Effector CD4-positive, alpha-beta T cell (primary cell): ENCODE measurements around the gene ARID5B.
"Not testable (repeated sequence)": the region's sequence is repeated elsewhere in the genome, so short reads cannot be mapped to it uniquely, and the experiment has no call there.

Source experiments
- DNase-seq: peaks from one replicate; pipeline ENCODE4 v3.0.0-alpha.2; 2020
- total RNA-seq: gene quantifications from one replicate; lab custom pipeline; 2026; lab: John Stamatoyannopoulos, UW

ARID5B gene, protein sequence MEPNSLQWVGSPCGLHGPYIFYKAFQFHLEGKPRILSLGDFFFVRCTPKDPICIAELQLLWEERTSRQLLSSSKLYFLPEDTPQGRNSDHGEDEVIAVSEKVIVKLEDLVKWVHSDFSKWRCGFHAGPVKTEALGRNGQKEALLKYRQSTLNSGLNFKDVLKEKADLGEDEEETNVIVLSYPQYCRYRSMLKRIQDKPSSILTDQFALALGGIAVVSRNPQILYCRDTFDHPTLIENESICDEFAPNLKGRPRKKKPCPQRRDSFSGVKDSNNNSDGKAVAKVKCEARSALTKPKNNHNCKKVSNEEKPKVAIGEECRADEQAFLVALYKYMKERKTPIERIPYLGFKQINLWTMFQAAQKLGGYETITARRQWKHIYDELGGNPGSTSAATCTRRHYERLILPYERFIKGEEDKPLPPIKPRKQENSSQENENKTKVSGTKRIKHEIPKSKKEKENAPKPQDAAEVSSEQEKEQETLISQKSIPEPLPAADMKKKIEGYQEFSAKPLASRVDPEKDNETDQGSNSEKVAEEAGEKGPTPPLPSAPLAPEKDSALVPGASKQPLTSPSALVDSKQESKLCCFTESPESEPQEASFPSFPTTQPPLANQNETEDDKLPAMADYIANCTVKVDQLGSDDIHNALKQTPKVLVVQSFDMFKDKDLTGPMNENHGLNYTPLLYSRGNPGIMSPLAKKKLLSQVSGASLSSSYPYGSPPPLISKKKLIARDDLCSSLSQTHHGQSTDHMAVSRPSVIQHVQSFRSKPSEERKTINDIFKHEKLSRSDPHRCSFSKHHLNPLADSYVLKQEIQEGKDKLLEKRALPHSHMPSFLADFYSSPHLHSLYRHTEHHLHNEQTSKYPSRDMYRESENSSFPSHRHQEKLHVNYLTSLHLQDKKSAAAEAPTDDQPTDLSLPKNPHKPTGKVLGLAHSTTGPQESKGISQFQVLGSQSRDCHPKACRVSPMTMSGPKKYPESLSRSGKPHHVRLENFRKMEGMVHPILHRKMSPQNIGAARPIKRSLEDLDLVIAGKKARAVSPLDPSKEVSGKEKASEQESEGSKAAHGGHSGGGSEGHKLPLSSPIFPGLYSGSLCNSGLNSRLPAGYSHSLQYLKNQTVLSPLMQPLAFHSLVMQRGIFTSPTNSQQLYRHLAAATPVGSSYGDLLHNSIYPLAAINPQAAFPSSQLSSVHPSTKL
- total RNA-seq = 260 reads per million, percentile 94 among the genes with 10 or more reads in this experiment

DNA sequence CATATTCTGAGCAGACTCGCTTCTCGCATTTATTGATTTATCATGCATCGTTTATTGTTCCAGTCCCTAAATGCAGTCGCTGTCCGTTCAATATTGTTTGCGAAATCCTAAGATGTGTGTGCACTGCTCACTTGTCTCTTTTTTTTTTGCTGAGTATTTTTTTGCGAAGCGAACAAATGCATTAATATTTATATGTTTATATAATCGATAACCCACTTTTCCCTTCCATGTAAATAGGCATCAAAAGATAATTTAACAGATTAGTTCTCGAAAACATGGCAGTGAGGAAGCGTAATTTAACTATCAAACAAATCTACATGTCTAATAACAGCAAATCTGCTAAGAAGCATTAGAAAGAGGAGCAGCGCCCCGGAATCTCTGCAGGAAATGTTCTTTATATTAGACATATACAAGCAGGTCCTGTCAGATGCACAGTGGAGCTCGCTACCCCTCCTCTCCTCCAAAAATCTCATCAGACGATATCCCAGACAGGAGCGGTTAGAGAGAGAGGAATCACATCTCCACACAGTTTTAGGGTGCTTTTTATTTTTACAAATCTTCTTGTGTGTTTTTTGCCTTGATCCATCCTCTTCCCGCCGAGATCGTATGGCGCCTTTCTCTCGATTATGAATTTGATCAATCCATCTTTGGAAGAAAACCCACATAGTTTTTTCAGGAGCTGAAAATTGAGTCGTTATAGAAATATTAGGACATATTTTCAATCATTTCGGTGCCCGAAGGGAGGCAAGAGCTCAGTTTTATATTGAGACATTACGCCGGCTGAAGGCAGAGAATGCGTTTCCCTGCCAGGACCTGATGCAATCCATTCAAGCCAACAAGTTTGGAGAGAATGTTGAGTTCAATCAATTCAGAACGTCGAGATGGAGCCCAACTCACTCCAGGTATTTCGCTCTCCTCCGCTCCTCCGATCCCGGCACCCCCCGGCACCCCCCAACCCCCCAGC is at the start of gene ARID5B:
Gene ARID5B, plus strand, starts transcription at position 871 of the 964 bp plus-strand sequence. Its CDS starts 11 bp downstream, at position 882.
- peak; percentile 49 for DNase-seq

DNA sequence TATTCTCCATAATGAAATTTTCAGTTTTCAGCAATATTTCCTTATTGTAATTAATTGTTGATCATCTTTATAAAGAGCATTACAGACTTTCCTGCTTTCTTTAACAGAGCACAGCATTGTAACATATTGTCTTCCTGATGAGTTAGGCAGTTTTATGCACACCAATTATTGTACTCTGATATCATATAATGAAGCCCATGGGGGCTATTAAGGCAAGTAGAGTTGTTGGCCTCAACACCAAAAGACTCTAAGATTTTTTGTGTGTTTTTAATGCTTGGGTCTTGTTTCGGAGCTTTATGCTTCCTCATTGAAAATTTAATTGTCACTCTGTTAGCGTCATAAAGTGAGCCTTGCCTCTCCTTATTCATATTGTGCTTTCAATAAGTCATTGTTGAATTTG is 49.2 kb upstream of the ARID5B start:
- DNase-seq = no peak

- no peak for DNase-seq
These were observed 45.7 kb upstream of the ARID5B start for GRCh38 chr10:61855771-61856170.

DNA sequence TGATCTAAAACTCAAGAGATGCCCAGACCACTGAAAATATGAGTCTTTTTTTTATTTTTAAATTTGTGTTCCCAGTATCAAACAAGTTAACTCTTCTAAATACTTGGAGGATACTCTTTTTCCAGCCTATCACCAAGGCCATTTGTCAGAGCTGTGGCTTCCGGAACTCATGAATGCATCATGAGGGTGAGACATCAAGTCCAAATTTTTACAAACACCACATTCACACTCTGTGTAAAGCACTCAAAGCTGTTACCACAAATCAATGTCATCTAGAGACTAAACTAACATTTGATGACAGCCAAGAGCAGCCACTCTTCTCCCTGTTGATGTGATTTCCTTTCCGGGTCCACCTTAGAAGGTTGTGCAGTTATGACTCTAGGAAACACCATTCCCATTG is 43.8 kb upstream of the ARID5B start:
- DNase-seq = no peak

DNA sequence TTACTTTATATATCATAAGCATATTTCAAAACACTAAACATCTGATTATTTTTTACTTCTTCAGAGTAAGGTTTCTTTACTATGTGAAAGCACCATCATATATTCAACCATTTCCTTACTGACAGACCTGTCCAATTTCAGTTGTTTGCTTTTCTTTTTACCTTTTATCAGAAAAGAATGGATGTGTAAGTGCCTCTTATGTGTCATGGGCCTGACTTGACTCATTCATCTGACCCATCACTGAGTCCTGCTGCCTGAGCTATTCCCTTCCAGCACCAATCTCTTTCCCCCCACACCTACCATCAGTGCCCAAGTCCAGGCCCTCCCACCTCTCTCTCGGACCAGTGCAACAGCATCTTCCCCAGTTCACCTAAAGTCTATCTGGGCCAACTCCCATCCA is 41.7 kb upstream of the ARID5B start:
- DNase-seq = no peak

- no peak for DNase-seq
These were observed 40.3 kb upstream of the ARID5B start for GRCh38 chr10:61860964-61861758.

- no peak for DNase-seq
These were observed 37.5 kb upstream of the ARID5B start for GRCh38 chr10:61863981-61864380.

DNA sequence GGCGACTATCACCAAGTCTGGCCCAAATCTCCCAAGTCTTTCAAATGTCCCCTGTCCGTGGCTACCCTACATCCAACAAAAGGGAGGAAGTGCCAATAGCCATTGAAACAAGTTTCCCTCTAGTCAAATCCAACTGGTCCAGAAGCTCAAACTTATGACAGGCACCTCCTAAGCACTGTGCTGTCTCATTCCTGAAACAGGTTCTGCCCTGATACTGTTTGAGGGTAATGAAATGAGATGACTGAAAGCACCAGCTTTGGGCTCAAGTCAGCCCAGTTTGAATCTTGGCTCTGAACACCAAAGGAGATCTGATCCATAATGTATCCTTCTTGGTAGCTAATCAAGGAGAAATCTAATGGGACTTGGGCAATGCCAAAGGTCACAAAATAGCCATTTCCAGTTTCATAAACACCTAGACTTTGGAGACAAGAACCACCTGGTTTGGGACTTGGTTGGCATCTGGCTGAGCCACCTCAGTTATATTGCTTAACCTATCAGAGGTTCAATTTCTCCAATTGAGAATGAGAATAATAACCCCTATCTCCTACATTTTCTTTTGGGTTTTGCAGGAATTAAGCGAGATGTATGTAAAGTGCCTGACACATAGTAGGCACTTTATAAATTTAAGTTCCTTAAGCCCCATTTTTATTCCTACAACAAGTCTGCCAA is 34.7 kb upstream of the ARID5B start:
- no peak for DNase-seq

DNA sequence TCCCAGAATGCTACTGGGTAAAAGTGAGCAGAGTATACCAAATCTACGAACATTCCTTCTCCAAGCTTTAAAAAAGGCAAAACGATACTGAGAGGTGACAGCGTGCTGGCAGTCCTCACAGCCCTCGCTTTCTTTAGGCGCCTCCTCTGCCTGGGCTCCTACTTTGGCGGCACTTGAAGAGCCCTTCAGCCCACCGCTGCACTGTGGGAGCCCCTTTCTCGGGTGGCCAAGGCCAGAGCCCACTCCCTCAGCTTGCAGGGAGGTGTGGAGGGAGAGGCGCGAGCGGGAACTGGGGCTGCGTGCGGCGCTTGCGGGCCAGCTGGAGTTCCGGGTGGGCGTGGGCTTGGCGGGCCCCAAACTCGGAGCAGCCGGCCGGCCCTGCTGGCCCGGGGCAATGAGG is 34.1 kb upstream of the ARID5B start:
- DNase-seq = not testable (repeated sequence)

- DNase-seq = peak; percentile 15
These were observed 33.7 kb upstream of the ARID5B start for GRCh38 chr10:61867817-61868216.

GRCh38 chr10:61869041-61869675 is 32.3 kb upstream of the ARID5B start:
- DNase-seq = no peak

GRCh38 chr10:61869774-61870525 is 31.5 kb upstream of the ARID5B start:
- DNase-seq = no peak

DNA sequence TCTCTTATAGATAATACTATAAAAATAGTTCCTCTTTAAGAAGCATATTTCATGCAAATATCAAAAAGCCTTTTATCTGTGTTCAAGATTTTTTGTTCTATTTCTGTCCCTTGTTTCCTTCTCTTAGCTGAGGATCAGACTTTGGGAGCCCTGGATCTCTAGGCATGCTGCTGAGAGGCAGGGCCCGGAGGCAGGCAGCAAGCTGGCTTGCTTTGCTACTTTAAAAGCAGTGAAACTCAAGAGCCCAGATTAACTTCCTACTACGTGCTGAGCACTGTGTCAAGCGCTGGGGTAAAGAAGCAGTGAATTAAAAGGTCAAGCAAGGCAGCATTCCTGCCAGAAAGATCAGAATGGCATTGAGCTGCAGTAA is 31.0 kb upstream of the ARID5B start:
- no peak for DNase-seq

DNA sequence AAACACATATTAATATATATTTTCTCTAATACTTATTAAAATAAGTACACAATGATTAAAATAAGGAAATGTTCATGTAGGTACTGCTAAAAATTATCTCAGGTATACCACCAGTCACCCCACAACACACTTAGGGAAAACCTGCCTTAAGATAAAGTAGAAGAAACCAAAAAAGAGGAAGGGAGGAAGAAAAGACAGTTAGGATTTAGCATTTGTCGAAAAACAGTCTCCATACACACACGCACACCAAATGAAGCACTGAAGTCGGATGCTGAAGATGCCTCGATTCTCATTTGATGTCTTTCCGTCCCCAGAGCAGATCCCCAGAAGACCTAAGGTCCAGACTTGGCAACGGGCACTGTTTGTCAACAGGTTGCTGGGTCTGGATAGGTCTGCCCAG is 30.0 kb upstream of the ARID5B start:
- no peak for DNase-seq

- no peak for DNase-seq
These were observed 23.4 kb upstream of the ARID5B start for GRCh38 chr10:61877887-61878739.

DNA sequence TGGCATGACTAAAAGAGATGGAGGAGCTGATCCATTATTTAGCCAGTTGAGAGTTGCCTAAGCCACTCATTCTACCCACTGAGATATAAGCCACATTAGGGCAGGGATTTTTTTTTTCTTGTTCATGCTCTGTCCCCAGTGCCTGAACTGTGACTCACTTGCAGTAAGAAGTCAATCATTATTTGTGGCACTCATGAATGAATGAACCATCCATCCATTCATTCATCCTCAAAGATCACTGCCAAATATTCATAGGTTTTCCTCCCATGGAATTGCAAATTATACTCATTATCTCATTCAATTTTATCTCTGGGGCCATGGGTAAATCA is 22.8 kb upstream of the ARID5B start:
- no peak for DNase-seq

- DNase-seq = no peak
These were observed 18.7 kb upstream of the ARID5B start for GRCh38 chr10:61882621-61883370.
